UCSD-AML1 (cell line): Measurements from ENCODE around the gene SORBS1.

Experiments
- DNase-seq: peaks from one replicate; lab custom pipeline; 2025; ENCODE audit not compliant: unreplicated experiment; lab: John Stamatoyannopoulos, UW

Gene SORBS1

DNA sequence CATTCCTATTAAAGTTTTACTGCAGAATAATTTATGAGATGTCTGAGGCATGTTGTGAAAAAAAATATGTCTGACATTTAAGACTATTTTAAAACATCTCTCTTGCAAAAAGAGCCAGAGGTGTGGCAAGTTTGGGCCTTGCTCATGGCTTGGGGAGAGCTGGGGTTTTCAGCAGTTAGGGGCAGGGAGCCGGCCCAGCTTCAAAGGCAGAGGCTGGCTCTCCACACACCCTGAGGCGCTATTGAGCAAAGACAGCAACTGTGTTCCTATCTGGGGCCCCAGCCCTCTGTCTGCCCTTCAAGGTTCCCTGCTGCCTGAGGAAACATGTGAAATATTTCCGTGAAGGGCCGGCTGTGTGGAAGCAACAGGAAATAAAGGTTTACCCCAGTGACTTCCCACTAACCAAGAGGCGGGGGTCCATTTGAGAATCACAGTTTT lies 94.0 kb downstream of the SORBS1 start:
- DNase-seq: peak; percentile 60

- DNase-seq: no peak
These were observed 94.7 kb downstream of the SORBS1 start for GRCh38 chr10:95466436-95466835.

DNA sequence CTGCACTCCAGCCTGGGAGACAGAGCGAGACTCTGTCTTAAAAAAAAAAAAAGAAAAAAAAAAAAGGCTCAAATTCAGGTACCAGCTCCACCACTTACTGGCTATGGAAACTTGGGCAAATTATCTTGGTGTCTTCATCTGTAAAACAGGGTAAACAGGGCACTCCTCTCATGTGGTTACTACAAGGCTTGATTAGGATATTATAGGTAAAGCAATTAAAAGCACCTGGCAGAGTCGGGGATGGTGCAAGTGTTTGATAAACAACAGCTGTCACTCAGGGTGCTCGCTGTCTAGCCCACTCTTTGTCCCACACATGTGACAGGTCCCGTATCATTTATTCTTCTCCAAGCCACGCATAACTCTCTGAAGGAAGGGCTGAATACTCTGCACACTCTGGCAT lies 96.9 kb downstream of the SORBS1 start:
- no peak for DNase-seq

DNA sequence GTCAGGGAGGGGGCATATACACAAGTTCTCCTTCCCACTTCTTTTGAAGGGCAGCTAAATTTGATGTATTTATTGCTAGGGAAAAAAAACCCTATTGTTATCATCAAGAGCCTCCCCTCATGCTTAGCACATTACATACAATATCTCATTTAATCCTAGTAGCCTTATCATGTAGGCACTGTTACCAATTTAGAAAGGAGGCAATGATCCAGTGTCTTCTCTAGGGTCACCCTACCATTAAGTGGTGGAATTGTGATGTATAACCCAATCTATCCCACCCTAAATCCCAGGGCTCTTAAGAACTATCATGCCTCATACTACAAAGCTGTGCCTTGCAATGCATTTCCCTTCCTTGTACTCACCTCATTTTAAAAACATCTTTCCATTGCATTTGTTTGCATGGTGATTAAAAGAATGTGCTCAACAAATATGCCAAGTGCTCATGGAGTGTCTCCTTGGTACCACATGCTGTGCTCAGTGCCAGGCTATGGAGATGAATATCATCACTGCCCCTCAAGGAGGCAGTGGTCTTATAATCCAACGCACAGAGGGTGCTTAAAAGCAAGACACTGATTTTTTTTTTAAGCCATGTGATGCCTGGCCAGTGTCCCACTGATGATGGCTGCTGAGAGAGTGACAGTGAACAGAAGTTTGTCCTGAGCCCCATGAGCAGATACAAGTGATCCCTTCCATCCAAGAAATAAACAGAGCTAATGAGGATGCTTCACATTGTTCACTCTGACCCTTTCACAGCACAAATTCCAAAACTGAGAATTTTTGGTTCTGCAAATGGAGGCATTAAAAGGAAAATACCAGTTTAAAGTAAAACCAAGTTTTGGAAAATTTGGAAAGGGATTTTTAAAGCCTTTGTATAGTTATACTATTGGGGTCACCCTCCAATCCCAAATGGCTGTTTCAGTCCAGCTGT lies 98.2 kb downstream of the SORBS1 start:
- DNase-seq: no peak

GRCh38 chr10:95461611-95462010 lies 99.6 kb downstream of the SORBS1 start:
- no peak for DNase-seq

DNA sequence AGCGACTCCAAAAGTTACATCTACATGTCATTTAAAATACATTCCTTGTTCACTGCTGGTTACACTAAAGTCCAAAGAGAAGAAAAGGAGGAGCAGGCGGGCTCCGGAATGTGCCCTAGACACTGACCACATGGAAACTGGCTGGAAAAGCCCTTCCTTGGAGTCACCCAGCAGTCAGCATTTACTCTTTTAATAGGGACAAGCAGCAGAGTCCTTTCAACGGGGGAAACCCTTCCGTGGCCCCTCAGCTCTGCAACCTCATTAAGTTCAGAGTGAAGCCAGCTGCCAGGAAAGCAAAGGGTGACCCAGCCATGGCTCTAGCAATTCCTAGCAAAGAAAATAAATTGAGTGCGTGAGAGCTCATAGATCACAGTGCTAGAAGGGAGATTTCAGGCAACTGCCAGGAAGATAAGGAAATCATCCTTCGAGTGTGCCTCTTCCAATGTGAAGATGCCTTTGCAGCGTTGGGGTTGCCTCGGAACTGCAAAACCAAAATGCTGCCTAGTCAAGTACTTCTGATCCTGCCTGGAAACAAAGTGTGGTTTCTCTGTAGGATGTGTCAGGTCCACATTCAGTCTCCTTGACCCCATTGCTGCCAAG lies 101.6 kb downstream of the SORBS1 start:
- DNase-seq: no peak

- no peak for DNase-seq
These were observed 102.3 kb downstream of the SORBS1 start for GRCh38 chr10:95458871-95459270.

DNA sequence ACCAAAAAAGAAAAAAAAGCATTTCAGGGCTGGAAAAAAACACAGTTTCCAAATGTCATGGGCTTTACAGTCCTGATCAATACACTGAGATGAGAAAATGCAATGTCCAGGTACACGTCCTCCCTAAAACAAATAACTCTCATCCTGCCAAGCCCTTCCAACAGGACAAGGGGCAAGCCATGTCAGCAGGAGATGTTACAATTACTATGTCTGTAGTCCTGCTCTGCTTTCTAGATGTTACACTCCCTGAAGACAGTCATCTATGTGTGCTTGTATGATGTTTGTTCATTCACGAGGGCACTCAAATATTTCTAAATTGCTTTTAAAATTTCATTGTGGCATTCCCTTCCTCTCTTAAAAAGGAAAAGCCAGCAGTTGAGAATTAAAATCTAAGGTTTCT lies 103.2 kb downstream of the SORBS1 start:
- DNase-seq: no peak

- no peak for DNase-seq
These were observed 103.8 kb downstream of the SORBS1 start for GRCh38 chr10:95457319-95457886.

DNA sequence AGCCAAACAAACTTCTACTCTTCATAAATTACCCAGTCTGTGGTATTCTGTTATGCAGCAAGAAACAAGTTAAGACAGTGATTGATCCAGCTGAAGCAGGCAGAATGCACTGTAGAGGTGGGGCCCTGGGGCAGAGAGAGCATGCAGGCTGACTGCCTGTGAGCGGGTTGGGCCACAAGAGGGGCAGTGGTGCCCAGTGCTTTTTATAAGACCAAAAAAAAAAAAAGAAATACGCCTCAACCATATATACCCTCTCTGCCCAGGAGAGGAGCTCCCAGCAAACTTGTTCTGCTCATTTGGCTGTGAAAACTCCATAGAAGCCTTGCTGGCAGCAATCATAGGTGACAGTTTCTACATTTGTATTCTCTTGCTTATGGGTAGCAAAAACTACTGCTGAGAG lies 104.7 kb downstream of the SORBS1 start:
- no peak for DNase-seq

DNA sequence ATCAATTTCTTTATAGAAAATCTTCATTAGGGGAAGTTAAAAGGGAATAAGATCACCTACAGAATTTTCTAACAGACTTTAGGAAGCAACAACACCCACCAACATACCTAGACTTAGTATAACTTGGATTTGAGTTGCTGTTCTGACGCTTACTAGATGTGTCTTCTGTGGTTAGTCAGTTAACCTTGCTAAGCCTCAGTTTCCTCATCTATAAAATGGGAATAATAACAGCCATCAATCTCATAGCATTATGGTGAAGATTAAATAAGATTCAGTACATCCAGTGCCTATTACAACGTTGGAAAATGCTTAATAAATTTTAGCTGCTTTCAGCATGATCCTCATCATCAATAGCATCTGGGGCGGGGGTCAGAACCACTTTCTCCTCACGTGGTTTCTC lies 106.2 kb downstream of the SORBS1 start:
- no peak for DNase-seq

GRCh38 chr10:95454356-95454755 lies 106.8 kb downstream of the SORBS1 start:
- no peak for DNase-seq

GRCh38 chr10:95451568-95452524 lies 109.3 kb downstream of the SORBS1 start:
- no peak for DNase-seq

DNA sequence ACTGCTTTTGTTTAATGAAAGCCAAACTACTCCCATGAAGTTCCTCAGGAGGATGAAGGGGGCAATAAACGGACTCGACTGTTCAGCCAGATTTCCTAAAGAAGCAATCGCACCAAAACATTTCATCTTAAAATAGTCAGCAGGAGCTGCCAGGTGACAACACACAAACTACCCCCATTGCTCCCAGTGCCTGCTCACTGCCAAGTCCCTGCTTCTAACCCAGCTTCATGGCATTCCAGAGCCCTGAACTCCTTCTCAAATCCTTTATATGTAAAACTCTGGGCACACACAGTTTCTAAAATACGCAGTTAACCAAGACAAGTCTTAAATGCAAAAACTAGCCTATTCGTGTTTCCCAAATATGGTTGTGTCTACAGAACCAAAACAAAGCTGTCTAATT lies 110.0 kb downstream of the SORBS1 start:
- DNase-seq: no peak

DNA sequence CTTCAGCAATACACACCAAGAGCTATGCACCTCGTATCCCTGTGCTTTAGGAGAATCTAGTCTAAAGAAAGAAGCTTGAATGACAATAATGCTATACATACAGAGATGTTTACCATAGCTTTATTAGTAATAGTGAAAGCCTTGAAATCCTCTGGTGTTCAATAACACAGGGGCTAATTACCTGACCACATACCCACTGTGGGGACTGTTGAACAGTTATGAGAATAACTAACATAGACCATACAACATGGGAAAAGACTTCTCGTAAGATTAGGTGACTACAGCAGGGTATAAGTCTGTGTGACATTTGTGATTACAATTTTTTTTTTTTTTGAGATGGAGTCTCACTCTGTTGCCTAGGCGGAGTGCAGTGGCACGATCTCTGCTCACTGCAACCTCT lies 111.0 kb downstream of the SORBS1 start:
- DNase-seq: no peak

DNA sequence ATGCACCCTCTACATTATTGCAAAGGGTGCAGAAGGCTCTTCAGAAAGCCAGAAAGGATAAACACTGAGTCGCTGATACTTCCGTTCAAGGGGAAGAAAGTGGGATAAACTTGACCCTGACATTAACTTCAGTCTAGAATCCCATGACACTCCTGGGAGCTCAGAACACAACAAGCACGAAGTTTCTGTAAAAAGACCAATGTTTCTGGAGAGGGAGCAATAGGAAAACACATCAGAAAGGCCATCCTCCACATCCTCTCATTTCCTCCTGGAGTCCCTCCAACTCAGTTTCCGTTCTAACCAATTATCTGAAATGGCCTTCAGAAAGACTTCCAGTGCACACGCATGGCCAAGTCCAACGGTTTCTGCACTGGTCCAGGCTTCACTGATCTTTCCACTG lies 113.5 kb downstream of the SORBS1 start:
- DNase-seq: no peak

DNA sequence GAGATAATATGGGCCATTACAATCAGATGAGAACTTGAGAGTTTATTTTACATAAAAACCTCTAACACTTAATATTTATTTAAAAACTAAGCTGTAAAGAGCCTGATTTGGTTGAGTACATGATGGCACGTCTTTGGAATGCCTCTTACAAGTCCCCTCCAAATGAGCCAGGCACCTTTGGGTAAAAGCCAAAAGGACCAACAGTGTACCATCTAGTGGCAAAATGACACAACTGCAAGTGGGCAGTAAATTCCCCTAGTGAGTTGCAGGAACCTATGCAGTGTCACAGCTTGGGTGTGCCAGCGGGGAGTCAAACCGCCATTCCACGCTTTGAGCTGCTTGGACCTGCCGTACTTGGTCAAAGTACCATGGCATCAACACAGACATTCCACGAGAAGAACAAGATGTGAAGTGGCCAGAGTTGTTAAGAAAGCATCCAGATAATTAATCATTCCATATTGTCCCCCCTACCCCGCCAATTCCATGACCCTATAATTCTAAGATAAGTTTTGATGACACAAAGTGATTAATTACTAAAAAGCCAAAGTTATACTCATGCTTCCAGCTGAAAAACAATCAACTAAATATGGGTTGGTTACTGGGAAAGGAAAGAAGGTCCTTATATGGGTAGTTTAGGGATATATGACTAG lies 115.2 kb downstream of the SORBS1 start:
- peak; percentile 25 for DNase-seq

GRCh38 chr10:95445223-95445836 lies 115.8 kb downstream of the SORBS1 start:
- DNase-seq: no peak

DNA sequence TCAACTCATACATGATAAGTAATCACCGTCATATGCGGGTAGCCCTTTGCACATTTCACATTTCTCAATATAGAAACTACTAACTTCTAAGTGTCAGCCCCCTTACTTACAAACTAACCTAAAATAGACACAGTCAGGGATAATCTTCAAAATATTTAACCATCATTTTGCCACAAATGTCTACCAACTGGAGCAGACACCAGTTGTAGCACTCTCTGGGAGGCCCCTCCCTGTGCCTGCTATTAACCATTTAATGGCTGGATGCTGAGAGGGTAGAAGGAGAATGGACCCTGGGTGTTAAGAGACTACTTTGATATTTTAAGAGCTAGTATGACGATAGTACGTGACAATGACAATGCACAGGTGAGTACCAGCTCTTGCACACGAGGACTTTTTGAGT lies 116.4 kb downstream of the SORBS1 start:
- no peak for DNase-seq

DNA sequence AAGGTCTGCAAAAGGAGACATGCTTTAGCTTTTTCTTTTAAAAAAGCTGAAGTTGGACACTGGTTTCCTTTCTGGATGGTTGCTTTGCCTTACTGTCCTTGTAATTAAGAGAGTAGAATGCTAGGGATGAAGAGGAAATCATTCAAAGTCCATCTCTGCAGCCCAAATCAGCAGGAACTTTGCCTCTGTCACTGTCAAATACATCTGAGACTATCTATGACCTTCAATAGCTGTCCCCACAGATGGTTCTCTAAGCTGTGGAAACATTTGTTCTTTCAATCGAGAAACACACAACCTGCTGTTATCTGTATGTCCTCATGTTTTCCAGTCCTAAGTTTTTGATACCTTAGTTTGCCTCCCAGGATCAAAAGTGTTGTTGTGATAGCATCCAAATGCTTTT lies 117.5 kb downstream of the SORBS1 start:
- DNase-seq: no peak
